H1 (cell line): ENCODE data around the gene PAK6. TPM values are rescaled to one million over a fixed set of nuclear protein-coding genes. Genes with fewer than 3 reads are reported as not detected.

Experiments used
- CTCF ChIA-PET: fragments of 300-600 bp; sonication (Branson Sonifier 250); formaldehyde crosslinking; loops from one replicate; lab custom pipeline; 2021; ENCODE audit not compliant: partially characterized antibody; lab: Charles Lee
- POLR2A ChIA-PET: fragments of 300-600 bp; sonication (Branson Sonifier 250); formaldehyde crosslinking; loops from one replicate; lab custom pipeline; 2021; ENCODE audit warnings: inconsistent platforms; ENCODE audit not compliant: partially characterized antibody; lab: Charles Lee
- DNase-seq, 2 experiments: peaks; one replicate each; pipeline versions ENCODE4 v3.0.0 to v3.0.0-alpha.2; 2010 to 2022; ENCODE audit warnings: low spot score in 2 of 2, low read depth in 1 of 2, mixed read lengths in 1 of 2
- FAIRE-seq: peaks from 2 replicates; lab custom pipeline; 2011; peaks lifted over from hg19 to GRCh38; lab: Jason Lieb, UNC
- H2AFZ ChIP-seq: 2 replicates; pipeline ENCODE4 v1.8.1; 2012; ENCODE audit warnings: low read length, inconsistent platforms
- H2AK5ac ChIP-seq: 2 replicates; pipeline ENCODE4 v1.6.1; 2013; ENCODE audit warnings: low read depth, low read length
- H2BK120ac ChIP-seq: replicated peaks from 2 replicates; pipeline ENCODE3; 2013; ENCODE audit warnings: low read depth, low read length, inconsistent platforms
- H2BK12ac ChIP-seq: 2 replicates; pipeline ENCODE4 v1.6.1; 2013; ENCODE audit warnings: low read depth, low read length
- H2BK15ac ChIP-seq: 2 replicates; pipeline ENCODE4 v1.6.1; 2013; ENCODE audit warnings: low read length
- H2BK20ac ChIP-seq: 2 replicates; pipeline ENCODE4 v1.6.1; 2013; ENCODE audit warnings: low read length
- H2BK5ac ChIP-seq: 2 replicates; pipeline ENCODE4 v1.6.1; 2013; ENCODE audit warnings: low read depth, low read length
- H3K14ac ChIP-seq: 2 replicates; pipeline ENCODE4 v1.6.1; 2013; ENCODE audit warnings: inconsistent platforms; ENCODE audit not compliant: insufficient read length
- H3K18ac ChIP-seq: 2 replicates; pipeline ENCODE4 v1.6.1; 2013; ENCODE audit warnings: low read length; ENCODE audit errors: extremely low read depth
- H3K23ac ChIP-seq: 2 replicates; pipeline ENCODE4 v1.6.1; 2013; ENCODE audit warnings: inconsistent platforms; ENCODE audit not compliant: insufficient read length
- H3K23me2 ChIP-seq: 2 replicates; pipeline ENCODE4 v1.6.1; 2013; ENCODE audit warnings: low read depth, low read length
- H3K27ac ChIP-seq: 2 replicates; pipeline ENCODE4 v1.6.1; 2011; ENCODE audit warnings: low read depth, low read length, inconsistent platforms
- H3K27me3 ChIP-seq, 4 experiments: replicated peaks in 1 of 4; 1 replicate in 1 of 4; 2 replicates in 3 of 4; pipeline versions ENCODE4 v1.6.1 to v1.8.1; 2011 to 2013; ENCODE audit warnings: low read length in 3 of 4, mild to moderate bottlenecking in 3 of 4, inconsistent platforms in 2 of 4, mixed read lengths in 2 of 4, moderate library complexity in 1 of 4; ENCODE audit not compliant: control insufficient read depth in 3 of 4, insufficient read depth in 3 of 4; ENCODE audit errors: extremely low read depth in 1 of 4
- H3K36me3 ChIP-seq, 4 experiments: 2 replicates each; pipeline versions ENCODE4 v1.6.1 to v1.8.1; 2011 to 2013; ENCODE audit warnings: mild to moderate bottlenecking in 4 of 4, low read length in 3 of 4, moderate library complexity in 2 of 4, control low read depth in 1 of 4, inconsistent platforms in 1 of 4; ENCODE audit not compliant: insufficient read depth in 4 of 4, control insufficient read depth in 2 of 4
- H3K4ac ChIP-seq: replicated peaks from 2 replicates; pipeline ENCODE3; 2013; ENCODE audit warnings: low read length, low read depth, mixed read lengths, inconsistent platforms; ENCODE audit not compliant: insufficient read length
- H3K4me1 ChIP-seq, 4 experiments: replicated peaks in 1 of 4; 1 replicate in 1 of 4; 2 replicates in 3 of 4; pipeline versions ENCODE4 v1.6.1 to v1.8.1; 2011 to 2013; ENCODE audit warnings: low read length in 3 of 4, inconsistent platforms in 2 of 4, mixed read lengths in 1 of 4; ENCODE audit not compliant: insufficient read depth in 4 of 4, control insufficient read depth in 3 of 4
- H3K4me2 ChIP-seq, 2 experiments: 2 replicates each; pipeline versions ENCODE4 v1.6.1 to v1.8.1; 2011 to 2013; ENCODE audit warnings: low read depth in 2 of 2, low read length in 2 of 2, control low read depth in 1 of 2, inconsistent platforms in 1 of 2, mild to moderate bottlenecking in 1 of 2; ENCODE audit not compliant: insufficient read depth in 1 of 2
- H3K4me3 ChIP-seq, 4 experiments: fragments of 200-600, 300-600 bp in 1 of 4; sonication (generic), shearing (Covaris generic), sonication (Bioruptor Twin) in 1 of 4; 2 replicates each; pipeline versions ENCODE4 v1.5.1 to v1.8.1; 2011 to 2016; ENCODE audit warnings: low read length in 4 of 4, low read depth in 3 of 4, control low read depth in 2 of 4, inconsistent platforms in 2 of 4, mild to moderate bottlenecking in 2 of 4, mixed read lengths in 1 of 4, moderate library complexity in 1 of 4; ENCODE audit not compliant: insufficient read depth in 2 of 4; ENCODE audit errors: extremely low read depth in 1 of 4
- H3K56ac ChIP-seq: replicated peaks from 2 replicates; pipeline ENCODE3; 2013; ENCODE audit warnings: low read depth, mild to moderate bottlenecking, mixed read lengths, low read length, inconsistent platforms; ENCODE audit not compliant: insufficient read length
- H3K79me1 ChIP-seq: 2 replicates; pipeline ENCODE4 v1.6.1; 2013; ENCODE audit warnings: low read depth, low read length, control low read depth
- H3K79me2 ChIP-seq, 2 experiments: 2 replicates each; pipeline versions ENCODE4 v1.6.1 to v1.8.1; 2012 to 2013; ENCODE audit warnings: low read length in 2 of 2, mild to moderate bottlenecking in 2 of 2, inconsistent platforms in 1 of 2; ENCODE audit not compliant: insufficient read depth in 2 of 2, control insufficient read depth in 1 of 2
- H3K9ac ChIP-seq, 4 experiments: replicated peaks in 1 of 4; 1 replicate in 1 of 4; 2 replicates in 3 of 4; pipeline versions ENCODE4 v1.6.1 to v1.8.1; 2011 to 2013; ENCODE audit warnings: low read depth in 3 of 4, low read length in 3 of 4, control low read depth in 2 of 4, mild to moderate bottlenecking in 2 of 4, moderate library complexity in 2 of 4, inconsistent platforms in 1 of 4; ENCODE audit errors: extremely low read depth in 1 of 4
- H3K9me3 ChIP-seq, 2 experiments: 2 replicates each; pipeline versions ENCODE4 v1.6.1 to v1.8.1; 2012 to 2013; ENCODE audit warnings: mild to moderate bottlenecking in 2 of 2, moderate library complexity in 2 of 2, control low read depth in 1 of 2, inconsistent platforms in 1 of 2, low read depth in 1 of 2, low read length in 1 of 2, mixed read lengths in 1 of 2; ENCODE audit not compliant: insufficient read depth in 2 of 2
- H4K20me1 ChIP-seq, 2 experiments: replicated peaks in 1 of 2; 2 replicates each; pipeline versions ENCODE3 to v1.8.1; 2011 to 2013; ENCODE audit warnings: inconsistent platforms in 2 of 2, low read length in 2 of 2, mild to moderate bottlenecking in 1 of 2; ENCODE audit not compliant: insufficient read depth in 2 of 2, control insufficient read depth in 1 of 2
- H4K5ac ChIP-seq: 2 replicates; pipeline ENCODE4 v1.6.1; 2013; ENCODE audit warnings: low read length, low read depth, mixed read lengths, inconsistent platforms; ENCODE audit not compliant: insufficient read length
- H4K8ac ChIP-seq: 2 replicates; pipeline ENCODE4 v1.8.0; 2013; ENCODE audit warnings: mild to moderate bottlenecking, moderate library complexity, low read length, inconsistent platforms; ENCODE audit not compliant: insufficient read depth; ENCODE audit errors: extremely low read depth
- H4K91ac ChIP-seq: replicated peaks from 2 replicates; pipeline ENCODE3; 2013; ENCODE audit warnings: low read length, mixed read lengths, inconsistent platforms; ENCODE audit not compliant: insufficient read length
- ATF2 ChIP-seq: IDR thresholded peaks from 2 replicates; pipeline ENCODE4 v1.6.1; 2012; ENCODE audit warnings: low read length, inconsistent platforms
- JUN ChIP-seq: IDR thresholded peaks from 2 replicates; pipeline ENCODE4 v1.6.1; 2011; ENCODE audit warnings: low read depth, mild to moderate bottlenecking, improper control_type of control experiment, low read length
- PHF8 ChIP-seq: fragments of 200-600 bp; sonication (generic); conservative IDR thresholded peaks from 2 replicates; pipeline ENCODE4 v1.7.1; 2012; ENCODE audit warnings: low read depth, mild to moderate bottlenecking, inconsistent platforms, low read length, moderate library complexity
- SIRT6 ChIP-seq: IDR thresholded peaks from one replicate; pipeline ENCODE4 v1.7.1; 2012; ENCODE audit warnings: low read length, inconsistent platforms
- SP1 ChIP-seq: IDR thresholded peaks from 2 replicates; pipeline ENCODE4 v1.6.1; 2011; ENCODE audit warnings: low read depth, low read length
- TAF1 ChIP-seq: IDR thresholded peaks from 2 replicates; pipeline ENCODE4 v1.6.1; 2011; ENCODE audit warnings: mild to moderate bottlenecking, low read depth, low read length
- WGBS, 2 experiments: shearing (Covaris generic) in 1 of 2; methylation state at CpG; one replicate each; pipeline versions ENCODE4 v1.1.6 to v1.1.7; 2013 to 2015; ENCODE audit warnings: low lambda C conversion rate in 2 of 2, mixed read lengths in 2 of 2, inconsistent platforms in 1 of 2, low coverage in 1 of 2, missing lambda C conversion rate in 1 of 2; ENCODE audit not compliant: insufficient replicate concordance in 2 of 2, insufficient coverage in 1 of 2, insufficient read length in 1 of 2; ENCODE audit errors: extremely low coverage in 1 of 2, missing lambda C conversion rate in 1 of 2; 5-methylcytosine and 5-hydroxymethylcytosine counted together
- polyA plus RNA-seq, 7 experiments: library from polyadenylated mRNA; depleted of rRNA in 3 of 7; stranded (reverse) in 5 of 7; unstranded in 2 of 7; fragments of >200 nt in 5 of 7; fragments of 200-250 nt in 2 of 7; gene quantifications; 1 replicate in 5 of 7; 2 replicates in 1 of 7; 4 replicates in 1 of 7; pipeline versions ENCODE4 v1.2.1 to v1.2.3, GENCODE V29; 2011 to 2013; ENCODE audit warnings: missing spikeins in 2 of 7, mixed read lengths in 2 of 7
- total RNA-seq: library from RNA; stranded (reverse); fragmentation: NEBNext Ultra II Directional; extraction: Animal tissue kit (Norgen Biotek cat#: 25700); gene quantifications from 2 replicates; pipeline ENCODE4 v1.2.1, GENCODE V29; 2021

The PAK6 gene
- total and polyA plus RNA-seq, 2 of the 8 experiments (the other 6 are each of a cell fraction or from before 2014, with no cell fraction given): 6.9 to 9.4 TPM

- H3K23ac ChIP-seq: no peak overlapping the region
- H3K23me2 ChIP-seq: no peaks in the 10 kb centered on the region; the same call in 1 of the 2 replicates
- no peak for DNase-seq
- TF ChIP-seq SIRT6 (no peak), JUN (no peak), TAF1 (no peak), SP1 (no peak), PHF8 (no peak), ATF2 (no peak)
- no peak overlapping the region for H2BK5ac ChIP-seq
- peaks cover 1 to 4% of the 10 kb centered on the region in 2 experiments for H4K20me1 ChIP-seq
- no peak overlapping the region for H3K4me3 ChIP-seq
- no peak overlapping the region for H3K18ac ChIP-seq
- no peak overlapping the region for H2AK5ac ChIP-seq
- peaks cover 0 to 6% (median 0%) of the 10 kb centered on the region in 4 experiments; a peak in 3 of 7 replicates for H3K27me3 ChIP-seq
- H3K14ac ChIP-seq: no peak overlapping the region
- H3K4me1 ChIP-seq: peaks cover 0 to 15% (median 13%) of the 10 kb centered on the region in 4 experiments; a peak in 5 of 7 replicates
- POLR2A ChIA-PET: interaction anchor here (0.6 to 6.0 kb wide), 5 partner anchors 9 to 33 kb away, joined by 3 to 29 read pairs (median 3); no protein-coding TSS in a partner anchor
- no peak for FAIRE-seq
- H4K91ac ChIP-seq: no peak overlapping the region
- H2AFZ ChIP-seq: no peak overlapping the region
- H2BK12ac ChIP-seq: no peak overlapping the region
- 92% methylated on average over 10 of the region's 10 CpGs; no CpG with 5 or more reads in 1 of the 2 experiments for WGBS, 2 experiments
- no peaks in the 10 kb centered on the region for H3K36me3 ChIP-seq
- H3K56ac ChIP-seq: no peak overlapping the region
- H3K9me3 ChIP-seq: no peaks in the 10 kb centered on the region
- H3K4ac ChIP-seq: no peak overlapping the region
- no peak overlapping the region for H2BK120ac ChIP-seq
- no peaks in the 10 kb centered on the region for H3K79me1 ChIP-seq
- H4K8ac ChIP-seq: no peak overlapping the region
- H2BK15ac ChIP-seq: no peak overlapping the region
- no peak overlapping the region for H3K4me2 ChIP-seq
- no peaks in the 10 kb centered on the region for H3K79me2 ChIP-seq
- no peak overlapping the region for H3K27ac ChIP-seq
- H3K9ac ChIP-seq: no peak overlapping the region
- H4K5ac ChIP-seq: no peak overlapping the region
- CTCF ChIA-PET: interaction anchor here (0.6 to 23.9 kb wide), 12 partner anchors 5 to 266 kb away, joined by 3 to 584 read pairs (median 32); partner anchors contain the start of genes ANKRD63, CCDC9B, INAFM2 and PLCB2
- H2BK20ac ChIP-seq: no peak overlapping the region
Measured at GRCh38 chr15:40312370-40313158, 73.7 kb downstream of the PAK6 start.
